SK-N-SH (cell line): Measurements from ENCODE around the gene TAF11L13. TPM values are rescaled to one million over a fixed set of nuclear protein-coding genes. Genes with fewer than 3 reads are reported as not detected.
"Not testable (repeated sequence)": the region's sequence is repeated elsewhere in the genome, so short reads cannot be mapped to it uniquely, and the experiment has no call there.

Source experiments
- CTCF ChIA-PET: fragments of 300-600, 350-600 bp; formaldehyde crosslinking; extraction: SDS; loops from one replicate; lab custom pipeline; 2021; lab: Yijun Ruan, JAX
- POLR2A ChIA-PET: fragments of 350-600 bp; sonication (Branson Sonifier 250); formaldehyde crosslinking; extraction: SDS; loops from one replicate; lab custom pipeline; 2020; ENCODE audit warnings: antibody characterized with exemption, inconsistent platforms; lab: Yijun Ruan, JAX
- DNase-seq: peaks from one replicate; pipeline ENCODE4 v3.0.0; 2012
- H2AFZ ChIP-seq: fragments of 200-600 bp; sonication (generic); 2 replicates; pipeline ENCODE4 v1.8.1; 2016; ENCODE audit warnings: antibody characterized with exemption, mild to moderate bottlenecking, low read depth
- H3F3A ChIP-seq: fragments of 200-600 bp; sonication (generic); replicated peaks from 2 replicates; pipeline ENCODE3; 2016; ENCODE audit warnings: antibody characterized with exemption, mild to moderate bottlenecking; ENCODE audit not compliant: insufficient read depth
- H3K27ac ChIP-seq, 2 experiments: fragments of 200-500 bp in 1 of 2; fragments of 200-600 bp in 1 of 2; sonication (Bioruptor generic) in 1 of 2; sonication (generic), shearing (Covaris generic) in 1 of 2; 2 replicates each; pipeline versions ENCODE4 v1.5.1 to v1.6.1; 2014 to 2016; ENCODE audit warnings: low read depth in 2 of 2, inconsistent platforms in 1 of 2, low read length in 1 of 2, mild to moderate bottlenecking in 1 of 2, mixed read lengths in 1 of 2
- H3K27me3 ChIP-seq: fragments of 200-600 bp; sonication (generic), shearing (Covaris generic); 2 replicates; pipeline ENCODE4 v1.6.1; 2016; ENCODE audit warnings: mixed run types; ENCODE audit not compliant: insufficient read depth
- H3K36me3 ChIP-seq, 2 experiments: fragments of 200-500 bp in 1 of 2; fragments of 200-600 bp in 1 of 2; sonication (Bioruptor generic) in 1 of 2; sonication (generic) in 1 of 2; replicated peaks in 1 of 2; 2 replicates each; pipeline versions ENCODE3 to v1.5.1; 2014 to 2016; ENCODE audit warnings: low read length in 1 of 2, mild to moderate bottlenecking in 1 of 2; ENCODE audit not compliant: insufficient read depth in 2 of 2, control insufficient read depth in 1 of 2
- H3K4me1 ChIP-seq, 2 experiments: fragments of 200-500 bp in 1 of 2; fragments of 200-600 bp in 1 of 2; sonication (Bioruptor generic) in 1 of 2; sonication (generic), shearing (Covaris generic) in 1 of 2; 2 replicates each; pipeline versions ENCODE4 v1.5.1 to v1.6.1; 2014 to 2016; ENCODE audit warnings: low read depth in 1 of 2, low read length in 1 of 2, mixed run types in 1 of 2; ENCODE audit not compliant: insufficient read depth in 2 of 2, control insufficient read depth in 1 of 2
- H3K4me2 ChIP-seq: fragments of 200-600 bp; sonication (generic), shearing (Covaris generic); 2 replicates; pipeline ENCODE4 v1.6.1; 2017; ENCODE audit warnings: mixed run types
- H3K4me3 ChIP-seq, 2 experiments: fragments of 200-500 bp in 1 of 2; fragments of 200-600 bp in 1 of 2; sonication (Bioruptor generic) in 1 of 2; sonication (generic), shearing (Covaris generic) in 1 of 2; 2 replicates each; pipeline versions ENCODE4 v1.5.1 to v1.8.1; 2014 to 2016; ENCODE audit warnings: low read depth in 2 of 2, inconsistent platforms in 1 of 2, low read length in 1 of 2, mild to moderate bottlenecking in 1 of 2, mixed read lengths in 1 of 2, moderate library complexity in 1 of 2
- H3K79me2 ChIP-seq: fragments of 200-600 bp; sonication (generic); 2 replicates; pipeline ENCODE4 v1.8.1; 2017; ENCODE audit warnings: mild to moderate bottlenecking; ENCODE audit not compliant: insufficient read depth
- H3K9ac ChIP-seq: fragments of 200-600 bp; sonication (generic); 2 replicates; pipeline ENCODE4 v1.6.1; 2017; ENCODE audit warnings: mixed run types
- H3K9me2 ChIP-seq: fragments of 200-600 bp; sonication (generic); 2 replicates; pipeline ENCODE4 v1.6.1; 2017; ENCODE audit warnings: mixed run types
- H3K9me3 ChIP-seq: fragments of 200-600 bp; sonication (generic); 2 replicates; pipeline ENCODE4 v1.6.1; 2017; ENCODE audit warnings: mixed run types, mild to moderate bottlenecking, moderate library complexity
- H4K20me1 ChIP-seq: fragments of 200-600 bp; sonication (generic); 2 replicates; pipeline ENCODE4 v1.6.1; 2017; ENCODE audit warnings: mild to moderate bottlenecking, mixed run types; ENCODE audit not compliant: insufficient read depth
- GABPA ChIP-seq: IDR thresholded peaks from 2 replicates; pipeline ENCODE4 v1.4.0; 2012; ENCODE audit warnings: low read depth, mild to moderate bottlenecking
- MEF2A ChIP-seq: IDR thresholded peaks from 2 replicates; pipeline ENCODE4 v1.4.0; 2012; ENCODE audit warnings: low read depth, borderline replicate concordance
- MXI1 ChIP-seq: IDR thresholded peaks from 2 replicates; pipeline ENCODE4 v1.6.1; 2012; ENCODE audit warnings: mild to moderate bottlenecking, low read depth, low read length, improper control_type of control experiment
- RAD21 ChIP-seq: IDR thresholded peaks from 2 replicates; pipeline ENCODE4 v1.6.1; 2012; ENCODE audit warnings: mild to moderate bottlenecking, low read length
- REST ChIP-seq: IDR thresholded peaks from 2 replicates; pipeline ENCODE4 v1.6.1; 2012; ENCODE audit warnings: mild to moderate bottlenecking, low read depth, low read length, moderate library complexity
- RXRA ChIP-seq: IDR thresholded peaks from 2 replicates; pipeline ENCODE4 v1.4.0; 2012; ENCODE audit warnings: low read depth, mild to moderate bottlenecking, borderline replicate concordance
- ZBTB33 ChIP-seq: IDR thresholded peaks from 2 replicates; pipeline ENCODE4 v1.4.0; 2012; ENCODE audit warnings: low read depth, borderline replicate concordance
- WGBS: methylation state at CpG from one replicate; pipeline ENCODE4 v1.1.6; 2017; ENCODE audit warnings: low lambda C conversion rate; 5-methylcytosine and 5-hydroxymethylcytosine counted together
- polyA plus RNA-seq, 3 experiments: library from polyadenylated mRNA; depleted of rRNA; stranded (reverse); fragments of >200 nt; gene quantifications; 2 replicates each; pipeline ENCODE4 v1.2.3, GENCODE V29; 2012
- TF ChIP-seq, protein P1 (sequence below): fragments of 200-600 bp; sonication (generic); IDR thresholded peaks from 2 replicates; pipeline ENCODE4 v1.6.1; 2017; ENCODE audit warnings: antibody characterized with exemption, mild to moderate bottlenecking, moderate library complexity
- TF ChIP-seq, protein P2 (sequence below): fragments of 150-350 bp; IDR thresholded peaks from 2 replicates; pipeline ENCODE4 v1.6.1; 2016; ENCODE audit warnings: mild to moderate bottlenecking, low read depth, low read length

Gene TAF11L13
- polyA plus RNA-seq, 1 of the 3 experiments (the other 2 are of a cell fraction), result not detected

DNA sequence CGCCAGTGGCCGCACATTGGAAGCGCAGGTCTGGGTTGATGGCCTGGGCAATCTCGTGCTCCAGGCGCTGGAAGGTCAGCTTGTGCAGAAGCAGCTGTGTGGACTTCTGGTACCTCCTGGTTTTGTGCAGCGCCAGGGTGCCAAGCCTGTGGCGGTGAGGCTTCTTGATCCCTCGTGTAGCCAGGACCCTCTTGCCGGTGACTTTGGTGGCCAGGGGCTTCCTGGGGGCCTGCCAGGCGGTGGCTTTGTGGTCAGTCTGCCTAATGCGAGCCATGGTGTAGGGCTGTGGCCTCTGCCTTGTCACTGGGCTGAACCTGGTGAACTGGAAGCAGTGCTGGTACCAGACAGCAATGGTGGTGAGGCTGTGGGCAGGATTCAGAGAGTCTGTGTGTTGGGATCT, 6.2 kb upstream of the TAF11L13 start:
- no peaks in the 10 kb centered on the region for H3K36me3 ChIP-seq
- WGBS, result 80% methylated on average over 1 of the region's 11 CpGs
- no peak overlapping the region for H3K27ac ChIP-seq
- H4K20me1 ChIP-seq, result no peaks in the 10 kb centered on the region
- H3K79me2 ChIP-seq, result no peaks in the 10 kb centered on the region
- TF ChIP-seq MXI1 (no peak), RAD21 (no peak), GABPA (no peak), RXRA (no peak), MEF2A (no peak)
- TF ChIP-seq, protein P1, sequence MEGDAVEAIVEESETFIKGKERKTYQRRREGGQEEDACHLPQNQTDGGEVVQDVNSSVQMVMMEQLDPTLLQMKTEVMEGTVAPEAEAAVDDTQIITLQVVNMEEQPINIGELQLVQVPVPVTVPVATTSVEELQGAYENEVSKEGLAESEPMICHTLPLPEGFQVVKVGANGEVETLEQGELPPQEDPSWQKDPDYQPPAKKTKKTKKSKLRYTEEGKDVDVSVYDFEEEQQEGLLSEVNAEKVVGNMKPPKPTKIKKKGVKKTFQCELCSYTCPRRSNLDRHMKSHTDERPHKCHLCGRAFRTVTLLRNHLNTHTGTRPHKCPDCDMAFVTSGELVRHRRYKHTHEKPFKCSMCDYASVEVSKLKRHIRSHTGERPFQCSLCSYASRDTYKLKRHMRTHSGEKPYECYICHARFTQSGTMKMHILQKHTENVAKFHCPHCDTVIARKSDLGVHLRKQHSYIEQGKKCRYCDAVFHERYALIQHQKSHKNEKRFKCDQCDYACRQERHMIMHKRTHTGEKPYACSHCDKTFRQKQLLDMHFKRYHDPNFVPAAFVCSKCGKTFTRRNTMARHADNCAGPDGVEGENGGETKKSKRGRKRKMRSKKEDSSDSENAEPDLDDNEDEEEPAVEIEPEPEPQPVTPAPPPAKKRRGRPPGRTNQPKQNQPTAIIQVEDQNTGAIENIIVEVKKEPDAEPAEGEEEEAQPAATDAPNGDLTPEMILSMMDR, result no peak
- TF ChIP-seq, protein P2, sequence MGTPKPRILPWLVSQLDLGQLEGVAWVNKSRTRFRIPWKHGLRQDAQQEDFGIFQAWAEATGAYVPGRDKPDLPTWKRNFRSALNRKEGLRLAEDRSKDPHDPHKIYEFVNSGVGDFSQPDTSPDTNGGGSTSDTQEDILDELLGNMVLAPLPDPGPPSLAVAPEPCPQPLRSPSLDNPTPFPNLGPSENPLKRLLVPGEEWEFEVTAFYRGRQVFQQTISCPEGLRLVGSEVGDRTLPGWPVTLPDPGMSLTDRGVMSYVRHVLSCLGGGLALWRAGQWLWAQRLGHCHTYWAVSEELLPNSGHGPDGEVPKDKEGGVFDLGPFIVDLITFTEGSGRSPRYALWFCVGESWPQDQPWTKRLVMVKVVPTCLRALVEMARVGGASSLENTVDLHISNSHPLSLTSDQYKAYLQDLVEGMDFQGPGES, result no peak
- H3K4me3 ChIP-seq, result no peak overlapping the region
- CTCF ChIA-PET, result no interaction called here
- POLR2A ChIA-PET, result no interaction called here
- H3F3A ChIP-seq, result no peaks in the 10 kb centered on the region
- H3K9me3 ChIP-seq, result no peaks in the 10 kb centered on the region
- DNase-seq, result no peak
- H3K27me3 ChIP-seq, result no peaks in the 10 kb centered on the region
- no peaks in the 10 kb centered on the region for H3K9me2 ChIP-seq
- no peak overlapping the region for H3K4me2 ChIP-seq
- H3K4me1 ChIP-seq, result no peaks in the 10 kb centered on the region
- no peak overlapping the region for H2AFZ ChIP-seq
- H3K9ac ChIP-seq, result no peak overlapping the region

- H4K20me1 ChIP-seq, result no peaks in the 10 kb centered on the region
- DNase-seq, result no peak
- no peak within 1 kb of the TSS for H3K27ac ChIP-seq
- H3K9ac ChIP-seq, result no peak within 1 kb of the TSS
- 16% methylated on average over 5 of the region's 5 CpGs for WGBS
- no peaks in the 10 kb centered on the region for H3K4me1 ChIP-seq
- H2AFZ ChIP-seq, result no peak within 1 kb of the TSS
- H3K9me2 ChIP-seq, result no peaks in the 10 kb centered on the region
- no peak for TF ChIP-seq REST
- no peak for TF ChIP-seq ZBTB33
- no peak for TF ChIP-seq RAD21
- no peak for TF ChIP-seq MXI1
- CTCF ChIA-PET, result no interaction called here
- H3K4me2 ChIP-seq, result no peak within 1 kb of the TSS
- H3F3A ChIP-seq, result no peaks in the 10 kb centered on the region
- H3K79me2 ChIP-seq, result no peaks in the 10 kb centered on the region
- H3K4me3 ChIP-seq, result no peak within 1 kb of the TSS
- POLR2A ChIA-PET, result no interaction called here
- no peaks in the 10 kb centered on the region for H3K27me3 ChIP-seq
- no peaks in the 10 kb centered on the region for H3K36me3 ChIP-seq
- no peaks in the 10 kb centered on the region for H3K9me3 ChIP-seq
Measured at GRCh38 chr5:17634160-17634559, 2.3 kb downstream of the TAF11L13 start, which contains the start of gene TAF11L14. Gene TAF11L14 (plus strand): TSS chr5:17634460.

- CTCF ChIA-PET, H3K36me3 ChIP-seq, H4K20me1 ChIP-seq: not testable (repeated sequence)
Measured at GRCh38 chr5:17649232-17649631, 17.3 kb downstream of the TAF11L13 start.

More at GRCh38 chr5:17649232-17649631, 17.3 kb downstream of the TAF11L13 start:
- H3K9me3 ChIP-seq, H3K79me2 ChIP-seq, H3K4me2 ChIP-seq, H3K9me2 ChIP-seq, H2AFZ ChIP-seq, H3K4me1 ChIP-seq, DNase-seq, H3F3A ChIP-seq, POLR2A ChIA-PET, H3K27me3 ChIP-seq, H3K27ac ChIP-seq, H3K9ac ChIP-seq, H3K4me3 ChIP-seq: not testable (repeated sequence)
- 45% methylated on average over 6 of the region's 10 CpGs for WGBS
